ENCODE results near the gene AP2B1. TPM values are rescaled to one million over a fixed set of nuclear protein-coding genes. Genes with fewer than 3 reads are reported as not detected.
"Not testable (repeated sequence)": the region's sequence is repeated elsewhere in the genome, so short reads cannot be mapped to it uniquely, and the experiment has no call there.

Gene AP2B1
- total RNA-seq, 1 experiment from 2014 or later = 130 TPM

DNA sequence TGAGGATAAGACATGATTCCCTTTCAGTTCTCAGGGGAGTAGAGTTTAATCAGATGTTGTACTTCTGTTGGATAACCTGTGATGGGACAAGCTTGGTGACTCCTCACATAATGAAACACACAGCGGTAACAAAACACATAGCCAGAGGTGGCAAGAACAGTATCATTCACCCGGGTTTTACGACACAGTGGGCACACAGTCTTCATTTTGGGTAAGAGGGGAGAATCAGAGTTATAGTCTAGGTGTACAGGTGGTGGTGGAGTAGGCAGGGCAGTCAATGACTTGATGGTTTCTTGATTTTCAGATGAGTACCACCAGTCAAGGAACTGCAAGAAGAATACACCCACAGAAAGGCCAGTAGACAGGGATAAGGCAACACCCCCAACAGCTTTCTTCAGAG lies 11.4 kb upstream of the AP2B1 start:
- DNase-seq (ENCODE audit: low read depth) = no peak

DNA sequence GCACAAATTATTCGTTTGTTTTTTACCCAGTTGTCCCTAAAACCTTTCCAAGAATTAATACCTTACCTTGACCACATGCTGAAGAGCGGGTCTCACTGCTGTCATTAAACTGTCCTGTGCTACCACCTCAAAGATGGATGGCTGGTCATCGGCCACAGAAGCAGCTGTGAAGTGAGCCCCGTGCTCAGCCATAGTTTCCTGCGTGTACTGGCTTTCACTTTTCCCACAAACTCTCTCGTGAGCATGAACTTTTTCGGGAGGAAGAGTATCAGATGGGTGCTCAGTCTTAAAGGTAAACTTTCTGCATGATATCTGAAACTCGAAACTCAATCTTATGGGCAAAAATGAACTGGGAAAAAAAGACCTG lies 9.3 kb upstream of the AP2B1 start:
- DNase-seq (ENCODE audit: low read depth) = no peak

DNA sequence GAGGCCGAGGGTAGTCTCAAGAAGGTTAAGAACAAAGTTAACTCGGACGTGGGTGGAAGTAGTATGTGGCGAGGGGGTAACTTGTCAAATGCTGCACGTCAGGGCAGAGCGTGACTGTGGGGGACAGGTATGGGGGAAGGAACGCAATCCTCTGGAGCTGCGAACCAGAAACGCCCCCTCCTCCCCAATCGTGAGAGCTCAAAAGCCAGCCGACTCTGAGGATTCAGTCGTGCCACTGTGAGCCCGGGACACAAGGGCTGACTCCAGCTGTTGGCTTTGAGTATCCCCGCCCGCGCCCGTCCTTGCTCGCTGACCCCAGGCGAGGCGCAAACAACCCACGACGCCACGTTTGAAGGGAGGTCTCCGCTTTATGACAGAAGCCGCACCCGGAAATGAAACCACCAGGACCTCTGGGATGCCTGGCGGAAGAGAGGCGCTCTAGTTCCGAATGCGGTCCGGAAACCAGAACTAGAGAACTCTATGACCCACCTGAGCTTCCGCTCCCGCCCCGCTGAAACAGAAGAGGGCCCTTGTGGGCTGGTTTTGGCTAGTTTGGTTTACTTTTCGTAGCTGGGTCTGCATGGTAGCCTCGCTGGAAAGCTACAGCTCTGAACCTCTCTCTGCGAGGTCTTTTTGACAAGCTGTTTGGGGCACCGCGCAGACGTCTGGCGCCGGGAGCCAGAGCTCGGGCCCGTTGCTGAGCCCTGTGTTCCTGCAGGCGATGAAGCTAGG lies 8.8 kb upstream of the AP2B1 start, which contains the start of gene PEX12:
Gene PEX12, minus strand, starts transcription at position 375 of the 732 bp plus-strand sequence. CDS start 550 bp downstream, outside the sequence.
- DNase-seq (ENCODE audit: low read depth) = peak; percentile 91

DNA sequence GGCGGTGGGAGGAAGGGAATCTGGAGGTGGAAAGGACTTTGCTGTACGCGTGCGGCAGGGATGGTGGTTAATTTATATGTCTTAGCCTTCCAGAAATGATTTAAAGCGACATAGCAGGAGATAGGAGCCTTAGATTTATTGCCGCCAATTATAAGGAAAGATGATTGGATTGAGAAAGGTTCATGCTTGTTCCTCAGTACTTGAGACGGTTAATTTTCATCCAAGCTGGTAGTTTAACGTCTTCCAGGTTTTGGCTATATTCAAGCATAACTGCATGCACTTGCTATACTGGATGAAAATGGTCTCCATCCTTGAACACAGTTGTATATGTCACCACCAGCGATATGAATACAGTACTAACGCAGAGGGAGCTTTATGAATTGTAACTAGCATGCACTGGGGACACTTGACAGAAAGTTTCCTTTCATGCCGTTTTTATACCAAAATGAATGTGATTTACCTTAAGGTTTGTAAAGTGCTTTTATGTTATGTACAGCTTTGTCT lies 8.1 kb upstream of the AP2B1 start:
- no peak for DNase-seq (ENCODE audit: low read depth)

DNA sequence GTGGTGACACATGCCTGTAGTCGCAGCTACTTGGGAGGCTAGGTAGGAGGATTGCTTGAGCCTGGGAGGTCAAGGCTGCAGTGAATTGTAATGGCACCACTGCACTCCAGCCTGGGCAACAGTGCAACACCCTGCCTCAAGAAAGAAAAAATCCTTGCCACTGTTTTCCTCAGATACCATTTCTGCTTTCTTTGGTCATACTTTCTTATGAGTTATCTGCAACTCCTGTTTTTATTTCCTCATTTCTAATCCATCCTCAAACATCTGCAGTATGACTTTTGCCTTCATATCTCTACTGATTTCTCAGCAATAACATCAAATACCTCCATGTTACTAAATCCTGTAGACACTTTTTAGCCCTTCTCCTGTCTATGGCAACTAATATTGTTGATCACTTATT lies 3.1 kb upstream of the AP2B1 start:
- DNase-seq (ENCODE audit: low read depth) = no peak

DNA sequence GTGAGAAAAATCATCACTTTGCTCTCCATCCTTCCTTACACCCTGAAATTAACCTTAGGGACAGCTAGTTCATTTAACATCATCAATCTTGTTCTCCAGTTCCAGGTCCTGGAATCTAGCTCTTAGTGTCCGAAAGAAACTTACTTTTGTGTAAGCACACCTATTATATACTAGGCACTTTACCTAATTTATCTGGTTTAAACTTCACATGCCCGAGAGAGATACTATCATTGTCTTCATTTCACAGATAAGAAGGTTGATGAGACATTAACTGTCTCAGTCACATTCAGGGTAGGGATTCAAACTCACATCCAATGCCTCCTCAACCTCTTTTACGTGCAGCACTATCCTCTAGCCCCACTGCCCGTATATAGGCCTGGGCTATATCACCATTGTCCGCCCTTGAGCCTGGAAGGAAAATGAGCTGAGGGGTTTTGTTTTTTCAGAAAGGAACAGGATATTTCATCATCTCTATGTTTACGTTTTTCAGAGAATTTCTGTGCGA lies 501 bp upstream of the AP2B1 start:
- DNase-seq (ENCODE audit: low read depth) = no peak

DNA sequence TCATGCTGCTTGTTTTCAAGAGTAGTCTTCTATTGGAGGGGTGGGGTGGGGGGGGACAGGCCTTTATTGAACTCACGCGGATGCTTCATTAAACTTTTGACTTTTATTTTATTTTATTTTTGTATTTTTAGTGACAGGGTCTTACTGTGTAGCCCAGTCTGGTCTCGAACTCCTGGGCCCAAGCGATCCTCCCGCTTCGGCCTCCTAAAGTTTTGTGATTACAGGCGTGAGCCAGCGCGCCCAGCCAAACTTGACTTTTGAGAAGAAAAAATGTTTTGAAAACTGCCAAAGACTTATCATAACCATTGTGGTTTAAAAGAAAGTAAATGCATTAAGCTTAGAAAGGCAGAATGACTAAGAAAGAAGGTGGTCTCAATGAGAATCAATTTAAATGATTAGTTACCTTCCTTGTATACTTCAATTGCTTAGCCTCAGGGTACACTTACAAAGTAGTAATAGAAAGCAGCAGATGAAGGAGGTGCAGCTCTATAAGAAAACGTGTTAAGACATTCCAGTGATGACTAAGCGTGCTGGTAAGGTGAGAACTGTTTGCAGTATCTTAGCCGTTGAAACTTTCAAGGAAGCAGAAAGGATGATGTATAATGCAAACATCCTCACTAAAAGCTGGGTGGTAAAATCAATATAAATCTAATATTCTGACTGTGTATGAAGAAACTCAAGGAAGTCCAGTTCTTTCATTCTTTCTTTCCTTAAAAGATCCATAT lies 1.2 kb downstream of the AP2B1 start:
- DNase-seq (ENCODE audit: low read depth) = peak; percentile 83

DNA sequence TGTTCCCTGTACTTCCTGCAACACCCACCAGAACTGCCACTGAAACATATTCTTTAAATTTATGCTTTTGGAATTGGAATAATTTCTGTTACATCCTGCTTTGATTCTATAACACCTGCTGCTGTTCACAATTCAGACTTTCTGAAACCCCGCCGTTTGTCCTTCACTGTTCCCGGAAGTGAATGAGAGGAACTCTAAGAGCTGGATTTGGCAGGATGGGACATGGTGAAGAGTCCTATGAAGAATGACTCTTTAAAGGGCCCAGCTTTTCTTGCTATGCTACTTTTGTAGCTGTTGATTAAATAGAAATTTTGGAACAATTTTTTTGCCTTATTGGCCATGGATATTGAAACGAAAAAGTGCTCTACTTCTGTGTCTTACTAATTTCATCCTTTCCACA lies 8.9 kb downstream of the AP2B1 start:
- DNase-seq (ENCODE audit: low read depth) = no peak

DNA sequence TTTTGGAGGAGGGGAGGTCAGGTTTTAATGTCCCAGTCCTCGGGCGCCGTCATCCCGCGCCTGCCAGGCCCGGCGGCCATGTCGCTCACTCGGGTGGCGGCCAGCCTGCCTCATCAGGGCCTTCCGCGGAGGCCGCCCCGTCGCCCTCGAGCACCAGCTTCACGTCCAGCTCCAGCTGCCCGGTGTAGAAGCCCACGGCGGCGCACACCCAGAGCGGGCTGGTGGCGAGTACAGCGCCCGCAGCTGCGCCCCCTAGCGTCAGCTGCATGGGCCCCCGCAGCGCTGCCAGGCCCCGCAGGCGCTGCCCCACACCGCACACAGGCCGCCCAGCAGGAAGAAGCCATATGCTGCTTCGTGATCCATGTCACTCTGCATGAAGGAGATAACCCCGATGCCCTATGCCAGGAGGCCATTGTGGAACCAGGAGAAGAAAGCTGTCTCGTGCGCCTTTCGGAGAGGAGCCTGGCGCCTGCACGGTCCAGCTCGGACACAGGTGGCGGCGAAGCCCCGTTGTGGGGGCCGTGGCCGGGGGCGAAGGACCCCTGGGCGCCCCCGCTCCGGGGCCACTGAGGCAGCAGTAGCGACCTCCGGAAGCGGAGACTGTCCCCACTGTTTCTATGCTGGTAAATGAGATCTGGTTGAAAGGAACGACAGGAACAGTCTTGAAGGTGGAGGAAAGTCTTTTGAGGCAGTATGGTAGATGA lies 9.6 kb downstream of the AP2B1 start:
- DNase-seq (ENCODE audit: low read depth) = no peak

DNA sequence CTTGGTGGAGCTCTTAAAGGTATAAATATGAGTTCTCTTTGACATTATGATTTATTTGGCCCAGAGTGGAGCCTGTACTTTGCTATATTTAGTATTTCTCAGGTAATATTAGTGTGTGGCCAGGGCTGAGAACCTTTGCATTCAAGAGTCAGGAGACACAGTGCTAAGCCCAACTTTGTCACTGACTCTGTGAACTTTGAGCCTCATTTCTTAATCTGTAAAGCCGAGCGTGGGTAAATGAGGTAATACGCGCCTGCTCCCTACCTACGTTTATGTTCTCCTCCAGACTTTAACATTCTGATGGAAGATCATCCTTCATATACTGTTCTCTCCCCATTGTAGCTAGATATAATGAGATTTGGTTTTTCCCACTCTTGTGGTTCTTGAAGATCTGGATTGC lies 10.5 kb downstream of the AP2B1 start:
- DNase-seq (ENCODE audit: low read depth) = no peak

DNA sequence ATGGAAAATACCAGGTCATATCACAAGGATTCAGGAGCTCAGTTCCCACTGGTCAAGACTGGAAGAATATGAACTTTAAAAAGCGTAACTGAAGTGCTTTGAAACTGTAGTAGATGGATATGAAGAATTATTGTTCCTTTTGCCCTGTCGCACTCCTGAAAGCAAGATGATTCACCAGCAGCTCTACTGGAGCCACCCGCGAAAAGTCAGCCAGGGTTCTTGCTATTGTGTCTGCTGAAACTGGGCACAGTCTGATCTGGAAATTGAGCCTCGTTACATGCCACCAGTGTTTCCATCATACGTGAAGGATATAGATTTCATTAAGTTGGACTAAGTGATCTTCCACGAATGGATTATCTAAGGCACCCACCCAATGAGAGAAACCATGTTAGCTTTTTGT lies 16.6 kb downstream of the AP2B1 start:
- no peak for DNase-seq (ENCODE audit: low read depth)

DNA sequence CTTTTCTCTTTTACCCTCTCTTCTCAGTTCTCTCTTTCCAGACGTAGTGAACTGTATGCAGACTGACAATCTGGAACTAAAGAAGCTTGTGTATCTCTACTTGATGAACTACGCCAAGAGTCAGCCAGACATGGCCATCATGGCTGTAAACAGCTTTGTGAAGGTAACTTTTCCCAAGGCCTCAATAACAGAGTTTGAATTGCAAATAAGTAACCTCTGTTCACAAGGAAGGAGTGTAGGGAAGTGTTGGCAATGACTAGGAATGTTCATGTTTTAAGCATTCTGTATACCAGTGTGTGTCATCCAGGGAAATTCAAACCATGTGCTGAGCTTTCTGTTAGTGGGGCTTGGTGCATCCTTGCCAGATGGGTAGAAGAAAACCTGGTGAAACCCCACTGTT lies 18.6 kb downstream of the AP2B1 start:
- no peak for DNase-seq (ENCODE audit: low read depth)

DNA sequence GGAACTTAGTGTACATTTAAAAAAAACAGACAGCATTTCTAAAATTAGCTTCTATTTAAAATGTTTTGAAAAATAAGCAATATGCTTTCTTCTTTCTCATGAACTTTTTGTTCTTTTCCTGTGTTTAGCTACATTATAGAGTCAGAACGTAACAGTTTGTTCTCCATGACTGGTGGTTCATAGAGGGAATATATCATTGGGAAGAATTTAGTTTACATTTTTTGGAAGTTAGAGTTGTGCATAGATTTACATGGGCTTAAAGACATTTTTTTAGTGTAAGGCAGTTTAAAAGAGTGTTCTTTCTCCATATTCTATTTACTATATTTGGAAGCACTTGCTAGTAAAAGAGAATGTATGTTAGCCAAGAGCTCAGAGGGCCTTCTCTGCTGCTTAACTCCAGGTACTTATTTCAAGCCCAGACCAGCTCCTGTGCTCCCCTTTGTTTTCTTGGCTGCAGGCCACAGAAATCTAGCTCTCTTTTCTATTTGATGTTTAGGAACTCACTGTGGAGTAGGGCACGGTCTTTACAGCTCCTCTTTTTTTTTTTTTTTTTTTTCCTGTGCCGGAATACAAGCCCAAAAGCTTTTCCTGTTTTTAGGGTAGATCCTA lies 20.2 kb downstream of the AP2B1 start:
- no peak for DNase-seq (ENCODE audit: low read depth)

DNA sequence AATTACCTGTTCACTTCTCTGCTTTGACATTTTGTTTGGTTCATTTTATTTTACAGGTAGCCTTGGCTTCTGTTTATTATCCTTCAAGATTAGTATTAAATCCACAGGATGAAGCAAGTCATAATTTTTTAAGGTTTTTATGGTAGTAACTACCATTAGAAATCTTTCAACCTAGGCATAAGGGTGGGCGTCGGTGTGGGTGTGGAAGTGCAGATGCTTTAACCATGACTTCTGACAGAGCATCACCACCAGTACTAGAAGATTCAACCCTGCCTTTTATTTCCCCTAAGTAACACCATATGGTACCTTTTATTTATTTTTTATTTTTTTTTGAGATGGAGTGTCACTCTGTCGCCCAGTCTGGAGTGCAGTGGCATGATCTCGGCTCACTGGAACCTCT lies 22.7 kb downstream of the AP2B1 start:
- DNase-seq (ENCODE audit: low read depth) = no peak

DNA sequence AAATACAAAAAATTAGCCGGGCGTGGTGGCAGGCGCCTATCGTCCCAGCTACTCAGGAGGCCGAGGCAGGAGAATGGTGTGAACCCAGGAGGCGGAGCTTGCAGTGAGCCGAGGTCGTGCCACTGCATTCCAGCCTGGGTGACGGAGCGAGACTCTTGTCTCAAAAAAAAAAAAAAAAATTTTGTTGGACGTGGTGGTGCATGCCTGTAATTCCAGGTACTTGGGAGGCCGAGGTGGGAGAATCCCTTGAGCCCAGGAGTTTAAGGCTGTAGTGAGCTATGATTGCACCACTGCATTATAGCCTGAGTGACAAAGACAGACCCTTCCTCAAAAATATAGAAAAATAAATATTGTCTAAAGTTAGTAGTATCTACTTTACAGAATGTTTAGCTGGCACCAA lies 23.6 kb downstream of the AP2B1 start:
- not testable (repeated sequence) for DNase-seq (ENCODE audit: low read depth)

DNA sequence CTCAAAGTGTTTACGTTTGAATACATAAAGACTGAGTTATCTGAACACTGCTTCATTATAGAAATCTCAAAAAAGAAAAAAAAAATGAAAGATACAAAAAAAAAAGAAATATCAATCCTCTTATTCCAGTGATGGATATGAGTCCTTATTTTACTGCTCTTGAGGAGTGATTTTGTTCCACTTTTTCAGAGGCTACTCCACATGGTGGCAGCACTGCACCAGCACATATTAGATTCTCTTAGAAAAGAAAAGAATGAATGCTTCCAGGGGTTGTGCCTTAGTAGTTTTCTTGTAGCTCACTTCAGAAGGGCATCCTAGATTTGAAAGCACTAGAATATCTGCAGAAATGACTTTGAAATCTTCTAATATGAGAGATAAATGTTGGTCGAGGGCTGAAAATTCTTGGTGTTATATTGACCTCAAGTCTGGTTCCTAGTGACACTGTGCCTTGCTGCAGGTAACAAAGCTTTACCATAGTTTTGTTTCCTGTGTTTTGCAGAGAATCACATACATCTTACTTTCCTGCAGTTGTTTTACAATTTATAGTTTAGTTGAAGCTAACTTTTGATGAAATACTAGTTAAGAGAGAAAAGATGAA lies 25.9 kb downstream of the AP2B1 start:
- peak; percentile 41 for DNase-seq (ENCODE audit: low read depth)

DNA sequence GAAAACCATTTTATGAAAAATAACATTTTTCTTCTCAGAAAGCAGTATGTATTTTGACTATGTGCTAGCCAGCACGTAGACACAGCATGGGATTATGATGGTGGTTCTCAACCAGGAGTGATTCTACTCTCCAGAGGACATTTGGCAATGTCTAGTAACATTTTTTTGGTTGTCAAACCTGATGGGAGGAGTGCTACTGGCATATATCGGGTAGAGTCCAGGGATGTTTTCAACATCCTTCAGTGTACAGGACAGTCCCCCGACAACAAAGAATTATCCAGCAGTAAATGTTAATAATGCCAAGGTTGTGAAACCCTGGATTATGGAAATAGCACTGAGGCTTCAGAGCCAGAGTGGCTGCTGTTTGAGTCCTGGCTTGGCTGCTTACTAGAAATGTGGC lies 27.7 kb downstream of the AP2B1 start:
- no peak for DNase-seq (ENCODE audit: low read depth)

DNA sequence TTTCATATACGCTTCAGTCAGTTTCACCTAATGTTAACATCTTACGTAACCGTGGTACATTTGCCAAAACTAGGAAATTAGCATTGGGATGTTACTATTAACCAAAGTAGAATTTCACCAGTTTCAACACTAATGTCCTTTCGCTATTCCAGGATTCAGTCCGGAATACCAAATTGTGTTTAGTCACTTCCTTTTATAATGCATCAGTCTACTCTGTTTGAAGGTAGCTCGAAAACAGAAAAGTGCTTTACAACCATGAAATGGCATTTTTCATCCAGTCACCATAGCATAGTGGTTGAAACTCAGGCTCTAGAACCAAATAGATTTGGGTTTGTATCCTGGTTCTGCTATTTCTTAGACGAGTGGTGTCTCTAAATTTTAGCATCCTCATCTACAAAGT lies 29.4 kb downstream of the AP2B1 start:
- DNase-seq (ENCODE audit: low read depth) = no peak

DNA sequence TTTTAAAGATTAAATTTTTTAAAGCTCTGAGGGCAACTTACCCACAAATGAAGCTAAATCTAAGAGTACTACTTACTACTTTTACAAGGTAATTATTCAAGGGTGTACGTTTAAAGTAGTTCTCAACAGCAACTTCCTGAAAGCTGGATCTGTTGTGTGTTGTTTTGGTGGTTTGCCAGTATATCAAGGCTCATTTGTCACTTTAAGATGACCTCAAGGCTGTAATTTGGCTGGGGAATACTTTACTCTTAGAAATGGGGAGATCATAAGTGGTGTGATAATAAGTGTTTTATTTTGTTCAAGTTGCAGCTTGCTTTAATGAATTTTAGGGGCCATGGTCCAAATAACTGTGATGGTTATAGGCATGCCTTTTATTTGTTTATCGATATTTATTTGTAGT lies 30.4 kb downstream of the AP2B1 start:
- DNase-seq (ENCODE audit: low read depth) = no peak

DNA sequence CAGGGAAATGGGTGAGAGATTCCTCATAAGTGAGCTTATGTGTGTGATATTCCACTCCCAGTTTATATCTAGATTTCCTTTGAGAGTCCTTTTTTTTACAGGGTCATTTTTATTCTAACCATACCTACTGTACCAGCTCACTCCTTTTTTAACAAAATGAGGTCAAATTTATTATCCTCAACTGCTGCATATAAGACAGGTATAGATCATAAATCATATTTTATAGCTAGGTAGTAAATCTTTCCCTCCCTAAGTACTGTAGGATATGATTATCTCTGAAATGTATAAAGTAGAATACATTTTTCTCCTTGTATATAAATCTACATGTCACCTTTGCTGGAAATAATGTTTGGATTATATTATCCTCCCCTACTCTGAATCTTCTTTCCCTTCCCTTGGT lies 31.5 kb downstream of the AP2B1 start:
- DNase-seq (ENCODE audit: low read depth) = no peak

DNA sequence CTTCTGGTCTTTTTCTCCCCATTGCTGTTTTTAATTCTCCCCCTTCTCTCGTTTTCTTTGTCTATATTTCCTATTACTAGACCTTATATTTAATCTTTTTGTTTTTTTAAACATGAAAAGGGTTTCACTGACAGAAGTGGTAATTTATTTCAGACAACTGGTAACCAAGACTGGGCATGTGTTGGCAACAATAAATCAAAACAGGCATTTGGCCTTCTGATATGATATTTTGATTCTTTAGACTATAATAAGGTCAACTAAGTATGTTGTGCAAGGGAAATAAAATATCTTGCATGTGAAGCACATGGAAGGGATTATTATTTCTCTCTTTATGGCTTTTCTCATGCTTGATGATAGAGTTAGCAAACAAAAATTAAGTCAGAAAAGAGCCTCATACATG lies 34.6 kb downstream of the AP2B1 start:
- no peak for DNase-seq (ENCODE audit: low read depth)

Data from HT1080 (cell line).